Measurements from ENCODE around the gene LRP5.

LRP5 gene

DNA sequence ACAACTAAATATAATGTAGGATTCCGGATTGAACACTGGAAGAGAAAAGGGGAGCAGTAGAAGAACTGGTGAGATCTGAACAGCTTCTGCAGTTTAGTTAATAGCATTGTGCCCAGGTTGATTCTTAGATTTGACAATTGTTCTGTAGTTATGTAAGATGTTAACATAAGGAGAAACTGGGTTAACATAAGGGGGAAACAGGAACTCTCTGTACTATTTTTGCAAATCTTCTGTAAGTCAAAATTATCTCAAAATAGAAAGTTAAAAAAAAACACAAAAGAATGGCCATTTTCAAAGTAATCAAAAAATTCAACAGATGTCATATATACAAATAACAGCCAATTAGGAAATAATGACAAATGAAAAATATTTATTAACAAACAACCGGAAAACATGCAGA is 18.7 kb upstream of the LRP5 start:
- no peaks in the 10 kb centered on the region for H3K36me3 ChIP-seq (ENCODE audit: control insufficient read depth, insufficient read depth, low read length)
- no peak overlapping the region for H3K27ac ChIP-seq
- H3K9me3 ChIP-seq (ENCODE audit: control insufficient read depth, low read length): no peaks in the 10 kb centered on the region
- no peak overlapping the region for H2AFZ ChIP-seq
- H3K4me1 ChIP-seq: no peaks in the 10 kb centered on the region
- no peaks in the 10 kb centered on the region for H3K79me2 ChIP-seq
- TF ChIP-seq, protein P1, sequence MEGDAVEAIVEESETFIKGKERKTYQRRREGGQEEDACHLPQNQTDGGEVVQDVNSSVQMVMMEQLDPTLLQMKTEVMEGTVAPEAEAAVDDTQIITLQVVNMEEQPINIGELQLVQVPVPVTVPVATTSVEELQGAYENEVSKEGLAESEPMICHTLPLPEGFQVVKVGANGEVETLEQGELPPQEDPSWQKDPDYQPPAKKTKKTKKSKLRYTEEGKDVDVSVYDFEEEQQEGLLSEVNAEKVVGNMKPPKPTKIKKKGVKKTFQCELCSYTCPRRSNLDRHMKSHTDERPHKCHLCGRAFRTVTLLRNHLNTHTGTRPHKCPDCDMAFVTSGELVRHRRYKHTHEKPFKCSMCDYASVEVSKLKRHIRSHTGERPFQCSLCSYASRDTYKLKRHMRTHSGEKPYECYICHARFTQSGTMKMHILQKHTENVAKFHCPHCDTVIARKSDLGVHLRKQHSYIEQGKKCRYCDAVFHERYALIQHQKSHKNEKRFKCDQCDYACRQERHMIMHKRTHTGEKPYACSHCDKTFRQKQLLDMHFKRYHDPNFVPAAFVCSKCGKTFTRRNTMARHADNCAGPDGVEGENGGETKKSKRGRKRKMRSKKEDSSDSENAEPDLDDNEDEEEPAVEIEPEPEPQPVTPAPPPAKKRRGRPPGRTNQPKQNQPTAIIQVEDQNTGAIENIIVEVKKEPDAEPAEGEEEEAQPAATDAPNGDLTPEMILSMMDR (IDR thresholded peaks at IDR 0.05): no peak
- no peaks in the 10 kb centered on the region for H3K27me3 ChIP-seq (ENCODE audit: control insufficient read depth, insufficient read depth, low read length)
- H3K4me2 ChIP-seq (ENCODE audit: low read length): no peak overlapping the region
- no peak overlapping the region for H3K9ac ChIP-seq
- no peak overlapping the region for H3K4me3 ChIP-seq (ENCODE audit: low read depth, low read length)

DNA sequence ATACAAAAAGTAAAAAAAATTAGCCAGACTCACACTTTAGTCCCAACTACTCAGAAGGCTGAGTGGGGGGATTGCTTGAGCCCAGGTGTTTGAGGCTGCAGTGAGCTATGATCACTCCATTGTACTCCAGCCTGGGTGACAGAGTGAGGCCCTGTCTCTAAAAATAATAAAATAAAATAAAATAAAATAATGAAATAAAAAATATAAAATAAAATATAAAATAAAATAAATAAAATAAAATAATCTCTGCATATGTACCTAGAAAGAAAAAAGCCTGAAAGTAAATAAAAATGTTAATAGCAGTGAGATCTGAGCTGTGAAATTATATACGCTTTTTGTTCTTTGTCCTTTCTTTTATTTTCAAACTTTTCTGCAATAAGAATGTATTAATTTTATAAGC is 17.1 kb upstream of the LRP5 start:
- no peak overlapping the region for H3K4me3 ChIP-seq (ENCODE audit: low read depth, low read length)
- no peaks in the 10 kb centered on the region for H3K79me2 ChIP-seq
- H2AFZ ChIP-seq: no peak overlapping the region
- H3K4me2 ChIP-seq (ENCODE audit: low read length): no peak overlapping the region
- H3K9ac ChIP-seq: no peak overlapping the region
- H3K27me3 ChIP-seq (ENCODE audit: control insufficient read depth, insufficient read depth, low read length): no peaks in the 10 kb centered on the region
- TF ChIP-seq, protein P1 (IDR thresholded peaks at IDR 0.05): no peak
- no peak overlapping the region for H3K27ac ChIP-seq
- H3K36me3 ChIP-seq (ENCODE audit: control insufficient read depth, insufficient read depth, low read length): no peaks in the 10 kb centered on the region
- no peaks in the 10 kb centered on the region for H3K4me1 ChIP-seq
- no peaks in the 10 kb centered on the region for H3K9me3 ChIP-seq (ENCODE audit: control insufficient read depth, low read length)

DNA sequence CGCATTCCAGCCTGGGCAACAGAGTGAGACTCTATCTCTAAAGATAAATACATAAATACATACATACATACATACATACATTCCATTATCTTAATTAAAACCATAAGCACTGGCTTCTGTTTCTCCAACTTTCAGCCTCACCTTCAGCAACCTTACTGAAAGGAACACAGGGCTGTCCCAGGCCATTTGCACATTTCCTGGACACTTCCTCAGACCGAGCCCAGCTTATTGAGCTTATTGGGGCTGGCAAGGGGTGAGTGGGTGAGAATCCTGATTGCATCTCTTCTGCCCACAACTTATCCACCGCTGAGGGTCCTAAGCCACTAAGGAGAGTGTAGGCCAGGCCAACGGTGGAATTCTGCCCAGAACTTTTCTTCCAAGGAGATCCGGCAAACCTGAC is 16.5 kb upstream of the LRP5 start:
- TF ChIP-seq, protein P1 (IDR thresholded peaks at IDR 0.05): no peak

DNA sequence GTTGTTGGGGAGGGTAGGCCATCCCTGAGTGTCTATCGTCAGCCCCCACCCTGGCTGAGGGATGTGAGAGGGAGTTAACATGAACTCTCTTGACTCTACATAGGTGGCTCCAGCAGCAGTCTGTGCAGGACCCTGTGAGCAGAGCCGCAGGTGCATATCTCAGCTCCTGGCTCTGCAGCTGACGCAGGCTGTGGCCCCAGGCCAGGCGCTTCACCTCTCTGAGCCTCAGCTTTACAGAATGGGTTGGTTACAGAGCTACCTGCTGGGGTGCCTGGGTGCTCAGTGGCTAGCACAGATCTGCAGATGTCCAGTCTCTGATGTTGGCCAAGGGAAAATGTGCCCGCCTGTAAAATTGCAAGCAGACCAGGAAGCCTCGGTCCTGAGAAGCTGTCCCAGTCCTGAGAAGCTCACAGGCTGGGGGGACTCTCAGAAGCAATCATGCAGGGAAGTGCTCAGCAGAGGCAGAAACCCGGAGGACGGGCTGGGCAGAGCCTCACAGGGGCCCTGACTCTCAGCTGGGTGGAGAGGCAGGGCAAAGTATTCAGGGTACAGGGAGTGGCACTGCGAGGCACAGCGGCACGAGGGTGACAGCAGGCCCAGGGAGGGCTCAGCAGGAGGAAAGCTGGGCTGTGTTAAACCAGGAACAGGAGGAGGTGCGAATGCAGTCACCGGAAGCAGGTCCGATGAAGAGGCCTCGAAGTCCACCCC is 15.9 kb upstream of the LRP5 start:
- Histone ChIP-seq H3K4me2 (ENCODE audit: low read length) (no peak overlapping the region), H3K9me3 (ENCODE audit: control insufficient read depth, low read length) (no peaks in the 10 kb centered on the region), H3K9ac (no peak overlapping the region), H3K27ac (no peak overlapping the region), H3K27me3 (ENCODE audit: control insufficient read depth, insufficient read depth, low read length) (no peaks in the 10 kb centered on the region), H2AFZ (no peak overlapping the region), H3K4me1 (no peaks in the 10 kb centered on the region), H3K4me3 (ENCODE audit: low read depth, low read length) (no peak overlapping the region), H3K36me3 (ENCODE audit: control insufficient read depth, insufficient read depth, low read length) (no peaks in the 10 kb centered on the region), H3K79me2 (no peaks in the 10 kb centered on the region)
- TF ChIP-seq, protein P1 (IDR thresholded peaks at IDR 0.05): no peak

More for the DNA sequence above, 16.5 kb upstream of the LRP5 start:
- no peaks in the 10 kb centered on the region for H3K36me3 ChIP-seq (ENCODE audit: control insufficient read depth, insufficient read depth, low read length)
- no peaks in the 10 kb centered on the region for H3K27me3 ChIP-seq (ENCODE audit: control insufficient read depth, insufficient read depth, low read length)
- no peak overlapping the region for H3K9ac ChIP-seq
- H3K4me2 ChIP-seq (ENCODE audit: low read length): no peak overlapping the region
- no peaks in the 10 kb centered on the region for H3K9me3 ChIP-seq (ENCODE audit: control insufficient read depth, low read length)
- H3K4me1 ChIP-seq: no peaks in the 10 kb centered on the region
- no peak overlapping the region for H3K27ac ChIP-seq
- no peak overlapping the region for H3K4me3 ChIP-seq (ENCODE audit: low read depth, low read length)
- no peaks in the 10 kb centered on the region for H3K79me2 ChIP-seq
- no peak overlapping the region for H2AFZ ChIP-seq

DNA sequence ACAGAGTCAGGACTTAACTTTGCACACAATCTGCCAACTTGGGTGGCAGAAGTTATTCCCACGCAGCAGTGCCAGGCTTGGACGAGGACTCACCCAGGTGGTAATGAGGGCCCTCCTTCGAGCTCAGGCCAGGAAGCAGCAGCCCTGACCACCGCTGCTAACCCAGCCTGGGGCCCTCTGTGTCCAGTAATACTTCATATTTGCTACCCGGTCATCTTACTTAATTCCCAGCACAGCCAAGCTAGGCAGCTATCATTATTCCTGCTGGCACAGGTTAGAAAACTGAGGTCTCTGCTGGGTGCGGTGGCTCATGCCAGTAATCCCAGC is 15.4 kb upstream of the LRP5 start:
- no peak overlapping the region for H3K4me2 ChIP-seq (ENCODE audit: low read length)
- no peak overlapping the region for H3K4me3 ChIP-seq (ENCODE audit: low read depth, low read length)
- no peak overlapping the region for H3K9ac ChIP-seq

More for the DNA sequence above, 15.4 kb upstream of the LRP5 start:
- no peaks in the 10 kb centered on the region for H3K27me3 ChIP-seq (ENCODE audit: control insufficient read depth, insufficient read depth, low read length)
- TF ChIP-seq, protein P1 (IDR thresholded peaks at IDR 0.05): no peak
- no peaks in the 10 kb centered on the region for H3K9me3 ChIP-seq (ENCODE audit: control insufficient read depth, low read length)
- H3K36me3 ChIP-seq (ENCODE audit: control insufficient read depth, insufficient read depth, low read length): no peaks in the 10 kb centered on the region
- H2AFZ ChIP-seq: no peak overlapping the region
- H3K27ac ChIP-seq: no peak overlapping the region
- no peaks in the 10 kb centered on the region for H3K4me1 ChIP-seq
- no peaks in the 10 kb centered on the region for H3K79me2 ChIP-seq
